GM04504 (cell line): ENCODE data around the gene RGL2.
"Not testable (repeated sequence)": the region's sequence is repeated elsewhere in the genome, so short reads cannot be mapped to it uniquely, and the experiment has no call there.

Experiments
- DNase-seq: peaks from one replicate; pipeline ENCODE4 v3.0.0-alpha.2; 2012; ENCODE audit warnings: low read depth

RGL2 gene, protein sequence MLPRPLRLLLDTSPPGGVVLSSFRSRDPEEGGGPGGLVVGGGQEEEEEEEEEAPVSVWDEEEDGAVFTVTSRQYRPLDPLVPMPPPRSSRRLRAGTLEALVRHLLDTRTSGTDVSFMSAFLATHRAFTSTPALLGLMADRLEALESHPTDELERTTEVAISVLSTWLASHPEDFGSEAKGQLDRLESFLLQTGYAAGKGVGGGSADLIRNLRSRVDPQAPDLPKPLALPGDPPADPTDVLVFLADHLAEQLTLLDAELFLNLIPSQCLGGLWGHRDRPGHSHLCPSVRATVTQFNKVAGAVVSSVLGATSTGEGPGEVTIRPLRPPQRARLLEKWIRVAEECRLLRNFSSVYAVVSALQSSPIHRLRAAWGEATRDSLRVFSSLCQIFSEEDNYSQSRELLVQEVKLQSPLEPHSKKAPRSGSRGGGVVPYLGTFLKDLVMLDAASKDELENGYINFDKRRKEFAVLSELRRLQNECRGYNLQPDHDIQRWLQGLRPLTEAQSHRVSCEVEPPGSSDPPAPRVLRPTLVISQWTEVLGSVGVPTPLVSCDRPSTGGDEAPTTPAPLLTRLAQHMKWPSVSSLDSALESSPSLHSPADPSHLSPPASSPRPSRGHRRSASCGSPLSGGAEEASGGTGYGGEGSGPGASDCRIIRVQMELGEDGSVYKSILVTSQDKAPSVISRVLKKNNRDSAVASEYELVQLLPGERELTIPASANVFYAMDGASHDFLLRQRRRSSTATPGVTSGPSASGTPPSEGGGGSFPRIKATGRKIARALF

DNA sequence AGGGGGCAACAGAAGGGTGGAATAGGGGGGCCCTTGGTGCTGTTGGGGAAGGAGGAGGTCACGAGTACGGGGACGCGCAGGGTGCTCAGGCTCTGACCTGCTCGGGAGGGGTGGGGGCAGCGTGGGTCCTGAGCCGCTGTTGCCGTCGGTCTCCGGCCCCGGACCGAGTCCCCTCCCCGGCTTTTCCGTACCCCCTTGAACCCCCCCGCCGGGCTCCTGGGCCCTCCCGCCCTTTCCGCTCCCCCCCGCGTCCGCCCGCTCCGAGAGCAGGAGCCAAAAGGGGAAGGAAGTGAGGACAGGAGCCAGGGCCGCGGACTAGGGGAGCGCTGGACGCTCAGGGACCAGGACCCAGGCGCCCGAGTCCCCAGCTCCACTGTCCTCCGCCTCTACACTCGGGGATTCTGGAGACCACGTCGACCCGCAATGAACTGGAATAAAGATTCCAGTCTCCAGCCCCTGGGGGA lies at the start of gene RGL2:
TSS of gene RGL2 (minus strand) at position 170 of the 464 bp plus-strand sequence. CDS start 332 bp downstream, outside the sequence.
- peak; percentile 46 for DNase-seq

DNA sequence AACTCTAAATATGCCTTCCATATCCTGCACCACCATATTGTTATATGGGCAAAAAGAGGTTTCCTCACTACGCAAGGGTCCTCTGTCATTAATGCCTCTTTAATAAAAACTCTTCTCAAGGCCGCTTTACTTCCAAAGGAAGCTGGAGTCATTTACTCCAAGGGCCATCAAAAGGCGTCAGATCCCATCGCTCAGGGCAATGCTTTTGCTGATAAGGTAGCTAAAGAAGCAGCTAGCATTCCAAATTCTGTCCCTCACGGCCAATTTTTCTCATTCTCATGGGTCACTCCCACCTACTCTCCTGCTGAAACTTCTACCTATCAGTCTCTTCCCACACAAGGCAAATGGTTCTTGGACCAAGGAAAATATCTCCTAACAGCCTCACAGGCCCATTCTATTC lies 49.1 kb upstream of the RGL2 start:
- no peak for DNase-seq

DNA sequence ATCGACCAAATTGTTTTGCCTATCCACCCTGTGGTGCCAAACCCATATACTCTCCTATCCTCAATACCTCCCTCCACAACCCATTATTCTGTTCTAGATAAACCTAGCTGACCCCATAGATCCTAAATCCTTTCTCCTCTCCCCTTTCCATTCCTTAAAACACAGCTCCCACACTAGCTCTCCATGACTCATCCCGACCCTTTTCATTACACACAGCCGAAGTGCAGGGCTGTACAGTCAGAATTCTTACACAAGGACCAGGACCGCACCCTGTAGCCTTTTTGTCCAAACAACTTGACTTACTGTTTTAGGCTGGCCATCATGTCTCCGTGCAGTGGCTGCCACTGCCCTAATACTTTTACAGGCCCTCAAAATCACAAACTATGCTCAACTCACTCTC lies 48.2 kb upstream of the RGL2 start:
- not testable (repeated sequence) for DNase-seq

DNA sequence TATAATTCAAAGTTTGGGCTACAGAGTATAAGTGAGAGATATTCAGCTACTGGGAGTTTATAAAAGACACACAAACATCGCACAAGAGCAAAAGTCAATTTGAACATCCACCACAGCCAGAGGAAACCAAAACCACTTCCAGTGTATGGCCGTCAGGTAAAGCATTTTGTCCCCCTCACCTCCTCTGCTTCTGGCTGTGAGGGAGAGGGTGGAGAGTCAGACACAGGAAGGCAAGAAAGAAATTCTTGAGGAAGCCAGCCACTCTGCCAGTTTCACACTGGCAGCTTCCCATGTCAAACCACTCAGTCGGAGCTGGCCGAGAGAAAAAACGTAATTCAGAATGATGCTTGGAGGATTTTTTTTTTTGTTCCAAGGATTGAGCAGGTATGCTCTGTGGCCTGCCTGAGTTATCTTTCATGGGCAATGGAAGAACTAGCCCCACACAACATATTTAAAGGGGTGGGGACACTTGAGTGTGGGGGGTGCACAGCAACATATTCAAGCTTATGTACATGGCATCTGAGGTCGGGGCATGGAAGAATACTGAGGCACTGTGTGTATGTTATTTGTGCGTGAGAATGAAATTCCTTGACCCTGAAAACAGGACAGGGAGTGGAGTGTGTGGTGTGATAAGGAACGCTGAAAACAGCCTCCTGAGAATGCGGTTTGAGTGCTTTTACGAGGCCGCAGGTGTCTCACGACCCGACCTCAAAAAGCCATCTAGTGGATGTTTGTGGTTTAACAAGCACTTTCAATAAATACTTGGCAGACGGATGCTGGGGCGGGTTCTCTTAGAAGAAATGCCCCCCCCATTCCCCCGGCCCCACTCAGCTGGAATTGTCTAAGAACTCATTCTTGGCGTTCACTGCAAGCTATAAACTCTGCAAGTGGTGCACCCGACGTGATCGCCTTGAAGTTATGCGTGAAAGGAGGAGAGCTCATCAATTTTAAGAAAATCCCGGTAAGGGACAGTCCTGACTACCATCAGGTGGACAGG lies 46.3 kb upstream of the RGL2 start:
- peak; percentile 57 for DNase-seq

DNA sequence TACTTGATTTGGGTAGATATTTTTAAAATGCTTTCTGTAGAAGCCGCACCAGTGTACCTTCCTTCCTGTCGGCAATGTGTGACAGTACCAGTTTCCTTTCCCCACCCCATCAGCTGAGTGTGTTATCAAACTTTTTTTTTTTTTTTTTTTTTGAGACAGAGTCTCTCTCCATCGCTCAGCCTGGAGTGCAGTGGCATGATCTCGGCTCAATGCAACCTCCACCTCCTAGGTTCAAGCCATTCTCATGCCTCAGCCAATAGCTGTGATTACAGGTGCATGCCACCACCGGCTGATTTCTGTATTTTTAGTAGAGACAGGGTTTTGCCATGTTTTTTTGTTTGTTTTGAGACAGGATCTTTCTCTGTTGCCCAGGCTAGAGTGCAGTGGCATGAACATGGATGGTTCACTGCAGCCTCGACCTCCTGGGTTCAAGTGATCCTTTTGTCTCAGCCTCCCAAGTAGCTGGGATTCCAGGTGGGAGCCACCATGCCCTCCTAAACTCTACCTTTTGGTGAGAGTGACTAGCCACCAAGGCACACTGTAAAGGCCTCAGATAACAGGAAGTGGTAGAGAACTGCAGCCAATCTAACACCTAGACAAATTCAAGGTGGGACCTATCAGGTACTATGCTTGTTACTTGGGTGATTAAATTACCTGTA lies 45.3 kb upstream of the RGL2 start:
- no peak for DNase-seq

DNA sequence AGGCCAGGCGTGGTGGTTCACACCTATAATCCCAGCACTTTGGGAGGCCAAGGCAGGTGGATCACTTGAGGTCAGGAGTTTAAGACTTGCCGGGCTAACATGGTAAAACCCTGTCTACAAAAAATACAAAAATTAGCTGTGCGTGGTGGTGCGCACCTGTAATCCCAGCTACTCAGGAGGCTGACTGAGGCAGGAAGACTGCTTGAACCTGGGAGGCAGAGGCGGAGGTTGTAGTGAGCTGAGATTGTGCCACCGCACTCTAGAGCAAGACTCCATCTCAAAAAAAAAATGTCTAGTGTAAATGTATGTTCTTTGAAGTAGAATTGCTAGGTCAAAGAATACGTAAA lies 44.8 kb upstream of the RGL2 start:
- DNase-seq = not testable (repeated sequence)

DNA sequence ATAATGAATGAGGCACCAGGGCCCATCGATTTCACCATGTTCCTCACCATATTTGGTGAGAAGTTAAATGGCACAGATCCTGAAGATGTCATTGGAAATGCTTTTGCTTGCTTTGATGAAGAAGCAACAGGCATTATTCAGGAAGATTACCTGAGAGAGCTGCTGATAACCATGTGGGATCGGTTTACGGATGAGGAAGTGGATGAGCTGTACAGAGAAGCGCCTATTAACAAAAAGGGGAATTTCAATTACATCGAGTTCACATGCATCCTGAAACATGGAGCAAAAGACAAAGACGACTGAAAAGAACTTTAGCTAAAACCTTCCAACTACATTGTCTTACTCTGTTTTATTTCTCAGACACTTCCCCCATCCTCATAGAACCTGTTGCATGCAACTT lies 40.5 kb upstream of the RGL2 start:
- no peak for DNase-seq

DNA sequence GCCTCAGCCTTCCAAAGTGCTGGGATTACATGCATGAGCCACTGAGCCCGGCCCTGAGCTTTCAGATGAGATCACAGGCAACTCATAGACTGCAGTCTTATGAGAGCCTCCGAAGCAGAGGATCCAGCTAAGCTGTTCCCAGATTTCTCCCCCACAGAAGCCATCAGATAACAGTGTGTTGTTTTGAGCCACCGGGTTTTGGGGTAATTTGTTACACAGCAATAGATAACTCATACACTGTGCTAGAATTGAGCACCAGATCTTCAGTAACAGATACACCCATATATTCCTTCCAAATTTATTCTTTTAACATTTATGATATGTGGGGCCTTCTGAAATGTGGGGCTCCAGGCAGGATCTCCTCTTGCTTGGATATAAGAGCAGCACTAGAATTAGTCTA lies 37.8 kb upstream of the RGL2 start:
- DNase-seq = no peak

DNA sequence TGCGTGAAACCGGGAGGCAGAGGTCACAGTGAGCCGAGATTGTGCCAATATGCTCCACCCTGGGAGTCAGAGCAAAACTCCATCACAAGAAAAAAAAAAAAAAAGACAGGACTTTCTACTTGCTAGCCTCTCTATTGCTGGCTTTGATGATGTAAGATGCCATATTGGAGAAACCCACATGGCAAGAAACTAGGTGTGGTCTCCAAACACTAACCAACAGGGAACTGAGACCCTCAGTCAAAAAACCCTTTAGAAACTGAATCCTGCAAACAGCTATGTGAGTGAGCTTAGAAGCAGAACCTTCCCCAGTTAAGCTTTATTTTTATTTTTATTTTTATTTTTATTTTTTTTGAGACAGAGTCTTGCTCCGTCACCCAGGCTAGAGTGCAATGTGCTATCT lies 37.2 kb upstream of the RGL2 start:
- no peak for DNase-seq

DNA sequence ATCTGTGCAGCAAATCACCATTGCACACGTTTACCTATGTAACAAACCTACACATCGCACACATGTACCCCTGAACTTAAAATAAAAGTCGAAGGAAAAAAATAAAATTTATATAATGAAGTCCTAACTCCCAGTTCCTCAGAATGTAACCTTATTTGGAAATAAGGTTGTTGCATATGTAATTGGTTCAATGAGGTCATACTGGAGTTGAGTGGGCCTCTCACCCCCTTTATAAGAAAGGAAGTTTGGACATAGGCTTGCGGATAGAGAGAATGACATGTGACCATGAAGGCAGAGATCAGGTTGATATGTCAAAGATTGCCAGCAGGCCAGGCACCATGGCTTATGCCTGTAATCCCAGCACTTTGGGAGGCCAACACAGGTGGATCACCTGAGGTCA lies 34.9 kb upstream of the RGL2 start:
- no peak for DNase-seq

DNA sequence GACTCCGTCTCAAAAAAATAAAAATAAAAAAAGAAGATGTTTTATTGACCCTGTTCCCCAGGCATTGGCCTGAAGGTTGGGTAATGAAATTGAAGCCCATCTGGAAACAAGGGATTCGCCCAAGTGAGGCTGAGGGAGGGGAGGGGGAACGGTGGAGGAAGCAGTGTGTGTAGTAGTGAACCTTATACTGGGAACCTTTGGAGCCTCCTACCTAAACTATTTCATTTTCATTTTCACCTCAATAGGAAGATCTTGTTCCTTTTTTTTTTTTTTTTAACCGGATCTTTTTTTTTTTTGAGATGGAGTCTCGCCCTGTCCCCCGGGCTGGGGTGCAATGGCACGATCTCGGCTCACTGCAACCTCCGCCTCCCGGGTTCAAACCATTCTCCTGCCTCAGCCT lies 32.0 kb upstream of the RGL2 start:
- DNase-seq = no peak

DNA sequence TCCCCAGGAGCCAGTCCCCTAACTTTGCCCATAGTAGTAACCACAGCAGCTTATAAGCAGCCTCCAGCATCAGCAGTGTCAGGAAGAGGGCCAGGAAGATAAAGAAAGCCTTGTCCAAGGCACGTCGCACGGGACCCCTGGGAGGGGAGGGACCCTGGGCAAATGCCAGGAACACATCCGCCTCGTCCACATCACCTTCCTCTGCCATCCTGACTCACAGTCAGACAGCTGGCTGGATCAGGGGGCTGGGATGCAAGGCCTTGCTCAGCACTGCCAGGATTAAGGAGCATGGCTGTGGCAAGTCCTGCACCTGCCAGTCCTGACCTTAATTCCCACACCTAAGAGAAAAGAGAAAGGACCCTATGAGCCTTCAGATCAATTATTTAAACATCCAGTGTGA lies 30.3 kb upstream of the RGL2 start:
- DNase-seq = no peak

DNA sequence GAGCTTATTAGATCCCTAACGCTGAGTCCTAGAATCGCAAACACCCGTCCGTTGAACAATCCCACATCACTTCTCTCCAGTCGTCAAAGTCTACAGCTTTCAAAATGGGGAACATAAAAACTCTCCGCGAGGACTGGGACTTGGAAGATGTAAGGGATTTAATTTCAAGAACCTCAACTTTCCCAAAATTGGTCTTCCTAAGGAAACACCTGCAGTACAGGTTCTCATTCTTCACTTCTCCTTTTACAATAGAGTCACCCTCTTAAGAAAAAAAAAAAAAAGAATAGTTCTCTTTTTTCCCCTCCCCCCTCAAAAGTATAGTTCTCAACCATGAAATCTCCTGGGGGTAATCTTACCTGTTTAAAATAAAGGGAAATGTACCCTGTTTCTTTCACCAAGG lies 25.4 kb upstream of the RGL2 start:
- DNase-seq = no peak

DNA sequence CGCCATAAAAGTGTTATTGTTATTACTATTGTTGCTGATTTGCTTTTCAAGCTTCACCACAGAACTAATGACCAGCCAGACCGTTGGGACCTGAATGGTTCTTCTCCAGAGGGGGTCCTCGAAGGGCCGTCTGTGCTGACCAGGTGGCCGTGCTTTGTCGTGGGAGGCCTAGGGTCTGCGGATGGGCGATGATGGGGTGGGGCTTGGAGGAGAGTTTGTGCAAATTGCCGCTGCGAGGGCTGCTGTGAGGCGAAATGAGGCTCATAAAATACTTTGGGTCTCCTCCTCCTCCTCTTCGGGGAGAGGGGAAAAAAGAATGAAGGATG lies 24.8 kb upstream of the RGL2 start:
- no peak for DNase-seq

DNA sequence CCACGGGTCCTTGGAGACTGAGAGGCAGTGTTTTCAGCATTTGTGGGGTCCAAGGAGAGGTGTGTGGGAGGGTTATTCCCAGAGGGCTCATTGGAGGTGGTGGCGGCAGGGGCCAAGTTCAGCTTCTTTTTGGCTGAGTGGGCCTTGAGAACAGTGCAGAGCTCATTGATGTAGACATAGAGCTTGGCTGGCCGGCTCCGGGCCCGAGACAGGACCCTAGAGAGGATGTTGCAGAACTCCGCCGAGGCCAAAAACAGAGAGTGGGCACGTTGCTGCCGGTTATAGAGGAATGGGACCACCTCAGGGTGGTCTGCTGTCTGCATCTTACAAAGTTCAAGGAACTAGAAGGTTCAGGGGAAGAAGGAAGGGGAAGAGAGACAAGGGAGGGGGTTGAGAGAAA lies 22.5 kb upstream of the RGL2 start:
- no peak for DNase-seq

DNA sequence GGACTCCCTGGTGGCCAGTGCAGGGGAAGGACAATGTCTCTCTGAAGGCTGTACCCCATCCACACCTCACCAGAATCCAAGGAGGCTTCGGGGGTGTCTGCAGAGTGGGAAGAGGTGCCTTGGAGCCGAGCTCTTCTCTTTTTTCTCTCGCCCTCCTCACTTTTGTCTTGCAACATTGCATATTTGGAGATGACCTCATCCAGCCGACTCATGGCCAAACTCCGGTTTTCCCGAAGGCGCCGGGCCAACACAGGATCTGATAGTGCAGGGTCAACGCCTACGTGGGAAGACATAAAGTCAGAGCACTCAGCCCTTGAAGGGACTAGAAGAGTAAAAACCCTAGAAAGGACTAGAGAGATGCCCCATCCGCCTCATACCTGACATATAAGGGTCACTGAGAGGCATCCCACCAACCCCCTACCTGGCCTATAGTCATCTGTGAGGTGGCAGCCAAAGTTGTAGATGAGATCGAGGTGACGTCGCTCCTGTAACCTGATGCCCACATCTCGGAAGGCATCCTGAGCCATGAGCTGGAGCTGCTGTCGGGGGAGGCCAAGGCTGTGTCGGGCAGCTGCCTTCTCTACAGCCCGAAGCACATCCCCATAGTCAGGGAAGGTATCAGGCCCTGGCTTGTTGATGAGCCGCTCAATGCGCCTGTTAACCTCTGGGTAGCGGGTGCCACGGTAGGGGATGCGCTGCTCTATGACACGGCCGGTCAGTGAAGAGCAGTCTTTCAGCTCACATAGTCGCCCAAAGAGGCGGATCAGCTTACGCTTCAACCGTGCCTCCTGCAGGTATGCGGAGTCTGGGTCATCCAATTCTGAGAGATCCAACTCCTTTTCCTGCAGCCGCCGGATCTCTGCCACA lies 21.8 kb upstream of the RGL2 start:
- DNase-seq = peak; percentile 90

DNA sequence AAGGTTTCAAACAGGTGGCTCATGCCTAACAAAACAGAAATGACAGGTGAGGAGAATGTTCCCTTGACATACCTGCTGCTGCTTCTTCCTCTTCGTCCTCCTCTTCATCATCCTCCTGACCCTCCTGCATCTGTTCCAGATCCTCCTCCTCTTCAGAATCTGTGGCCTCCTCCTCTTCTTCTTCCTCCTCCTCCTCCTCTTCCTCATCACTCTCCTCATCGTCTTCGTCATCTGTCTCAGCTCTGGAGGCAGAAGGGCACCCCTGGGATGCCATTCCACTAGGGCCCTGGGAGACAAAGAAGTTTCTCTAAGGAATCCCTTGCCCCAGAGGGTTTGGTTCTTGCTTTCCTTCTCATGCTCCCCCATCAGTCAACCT lies 21.2 kb upstream of the RGL2 start:
- no peak for DNase-seq

DNA sequence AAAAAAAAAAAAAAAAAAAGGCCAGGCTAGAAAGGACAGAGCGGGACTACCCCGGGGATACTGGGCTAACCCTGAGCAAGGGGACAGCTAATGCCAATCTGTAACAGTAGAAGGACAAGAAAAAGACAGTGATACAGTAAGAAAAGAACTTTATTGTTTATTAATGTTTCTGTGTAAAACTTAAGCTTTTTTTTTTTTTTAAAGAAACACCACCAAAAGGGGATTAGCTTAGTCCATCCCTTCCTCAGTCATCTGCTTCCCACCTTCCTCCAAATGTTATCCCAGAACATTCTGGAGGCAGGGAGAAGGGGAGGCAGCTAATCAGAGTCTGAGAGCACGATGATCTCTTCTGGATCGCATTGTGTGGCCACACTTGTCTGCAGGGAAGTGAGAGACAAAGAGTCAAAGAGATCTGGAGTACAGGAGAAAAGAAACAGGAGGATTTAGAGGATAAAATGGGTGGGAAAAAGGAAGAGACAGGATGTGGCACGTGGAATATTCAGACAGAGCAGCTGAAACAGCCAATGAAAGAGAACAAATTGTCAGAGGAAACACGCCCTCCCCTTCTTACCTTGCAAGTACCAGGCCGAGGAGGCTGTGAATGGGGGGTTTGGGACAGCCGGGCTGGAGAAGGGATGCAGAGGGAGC lies 19.8 kb upstream of the RGL2 start:
- no peak for DNase-seq

DNA sequence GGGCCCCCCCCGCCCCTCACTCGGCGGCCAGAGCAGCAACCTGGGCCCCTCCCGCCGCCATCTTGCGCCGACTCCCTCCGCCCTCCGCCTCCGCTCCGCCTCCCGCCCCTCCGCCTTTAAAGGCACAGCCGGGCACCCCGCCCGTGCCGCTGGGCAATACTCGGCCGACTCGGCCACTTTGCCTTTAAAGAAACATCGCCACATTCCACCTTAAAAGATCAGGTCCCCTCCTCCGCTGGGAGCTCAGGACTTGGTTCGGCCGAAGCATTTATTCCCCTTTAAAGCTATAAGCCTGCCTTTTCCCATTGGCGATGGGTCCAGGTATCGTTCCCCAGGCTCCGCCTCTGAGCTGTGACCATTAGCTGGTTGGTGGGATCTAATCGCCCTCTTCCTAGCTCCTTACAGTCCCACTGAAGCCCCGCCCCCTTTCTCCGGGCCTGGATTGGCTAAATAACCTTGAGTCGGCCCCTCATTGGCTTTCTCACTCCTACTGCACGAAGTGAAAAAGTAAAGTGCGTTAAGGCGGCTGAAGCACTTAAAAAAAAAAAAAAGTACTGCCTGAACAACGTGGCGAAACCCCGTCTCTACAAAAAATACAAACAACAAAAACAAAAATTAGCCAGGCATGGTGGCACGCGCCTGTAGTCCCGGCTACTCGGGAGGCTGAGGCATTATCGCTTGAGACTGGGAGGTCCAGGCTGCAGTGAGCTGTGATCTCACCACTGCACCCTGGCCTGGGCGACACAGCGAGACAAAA lies 19.1 kb upstream of the RGL2 start, which contains the start of gene ZBTB22:
TSS of gene ZBTB22 (minus strand) at position 76 of the 757 bp plus-strand sequence. CDS start 828 bp downstream, outside the sequence.
- peak; percentile 99 for DNase-seq

DNA sequence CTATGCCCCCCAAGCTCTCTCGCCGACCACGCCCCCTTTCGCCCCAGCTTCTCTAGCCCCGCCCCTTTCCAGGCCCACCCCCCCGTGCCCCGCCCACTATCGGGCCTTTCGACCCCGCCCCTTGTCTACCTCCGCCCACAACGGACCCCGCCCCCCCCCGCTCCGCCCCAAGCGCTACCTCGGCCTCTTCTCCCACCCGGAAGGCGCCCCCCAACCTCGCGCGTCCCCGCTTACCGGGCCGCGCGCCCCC lies 18.6 kb upstream of the RGL2 start:
- DNase-seq = no peak
